PC-3 (cell line): ENCODE results near the gene ATP5F1E. TPM values are rescaled to one million over a fixed set of nuclear protein-coding genes. Genes with fewer than 3 reads are reported as not detected.

Experiments used
- ATAC-seq: fragments of 200-7000 bp; cut with Tn5 transposase; 2 replicates; pipeline ENCODE4 v1.9.1; 2020; ENCODE audit warnings: mild to moderate bottlenecking, moderate library complexity
- BruUV-seq: library from RNA; stranded (reverse); fragments of 400-500 nt; replicated peaks from 2 replicates; lab custom pipeline; 2021; lab: Mats Ljungman, UMichigan
- CTCF ChIA-PET: fragments of 300-600 bp; sonication (Branson Sonifier 250); formaldehyde crosslinking; loops from one replicate; lab custom pipeline; 2022; ENCODE audit warnings: antibody characterized with exemption; lab: Charles Lee
- POLR2A ChIA-PET: fragments of 300-600 bp; sonication (Branson Sonifier 250); formaldehyde crosslinking; loops from one replicate; lab custom pipeline; 2022; ENCODE audit warnings: antibody characterized with exemption; ENCODE audit not compliant: unreplicated experiment; lab: Charles Lee
- DNase-seq: peaks from one replicate; pipeline ENCODE4 v3.0.0-alpha.2; 2015
- H2AFZ ChIP-seq: fragments of 300-600 bp; sonication (generic); 2 replicates; pipeline ENCODE4 v1.6.0; 2016; ENCODE audit warnings: antibody characterized with exemption, low read length
- H3F3A ChIP-seq: fragments of 300-600 bp; sonication (generic); one replicate; pipeline ENCODE4 v1.6.0; 2017; ENCODE audit warnings: antibody characterized with exemption, low read length, control low read depth, mild to moderate bottlenecking; ENCODE audit not compliant: unreplicated experiment
- H3K27ac ChIP-seq: fragments of 300-600 bp; sonication (generic); 2 replicates; pipeline ENCODE4 v1.5.1; 2016; ENCODE audit warnings: mild to moderate bottlenecking, low read length
- H3K27me3 ChIP-seq: fragments of 300-600 bp; sonication (generic); 2 replicates; pipeline ENCODE4 v1.6.1; 2016; ENCODE audit warnings: low read length, mixed read lengths
- H3K36me3 ChIP-seq: fragments of 300-600 bp; sonication (generic); 2 replicates; pipeline ENCODE4 v1.6.1; 2016; ENCODE audit warnings: low read depth, mixed run types, low read length, mixed read lengths
- H3K4me1 ChIP-seq: fragments of 300-600 bp; sonication (generic); 2 replicates; pipeline ENCODE4 v1.5.1; 2016; ENCODE audit warnings: low read length; ENCODE audit not compliant: insufficient read depth
- H3K4me2 ChIP-seq: fragments of 300-600 bp; sonication (generic); 2 replicates; pipeline ENCODE4 v1.6.0; 2016; ENCODE audit warnings: low read length
- H3K4me3 ChIP-seq: fragments of 300-600 bp; sonication (generic); 2 replicates; pipeline ENCODE4 v1.5.1; 2016; ENCODE audit warnings: mild to moderate bottlenecking, low read length, mixed read lengths
- H3K79me2 ChIP-seq: fragments of 300-600 bp; sonication (generic); 2 replicates; pipeline ENCODE4 v1.6.1; 2017; ENCODE audit warnings: low read length, mixed read lengths
- H3K9ac ChIP-seq: fragments of 300-600 bp; sonication (generic); 2 replicates; pipeline ENCODE4 v1.6.0; 2016; ENCODE audit warnings: mild to moderate bottlenecking, low read length
- H3K9me2 ChIP-seq: fragments of 300-600 bp; sonication (generic); replicated peaks from 2 replicates; pipeline ENCODE4 v1.6.1; 2016; ENCODE audit warnings: mixed run types, low read length, mixed read lengths
- H3K9me3 ChIP-seq: fragments of 300-600 bp; sonication (generic); 2 replicates; pipeline ENCODE4 v1.6.1; 2016; ENCODE audit warnings: low read length, mixed read lengths
- H4K20me1 ChIP-seq: fragments of 300-600 bp; sonication (generic); 2 replicates; pipeline ENCODE4 v1.6.1; 2016; ENCODE audit warnings: low read length, mixed read lengths
- EZH2 ChIP-seq: fragments of 300-600 bp; sonication (generic); IDR thresholded peaks from one replicate; pipeline ENCODE4 v1.6.1; 2017; ENCODE audit warnings: antibody characterized with exemption, mild to moderate bottlenecking, low read length; ENCODE audit not compliant: unreplicated experiment
- EZH2phosphoT487 ChIP-seq: fragments of 300-600 bp; sonication (generic); IDR thresholded peaks from 2 replicates; pipeline ENCODE4 v1.6.1; 2018; ENCODE audit warnings: mild to moderate bottlenecking, antibody characterized with exemption, low read length, borderline replicate concordance
- intact Hi-C: fragments of 100-400 bp; cut with micrococcal nuclease; formaldehyde crosslinking; loops from 2 replicates; pipeline ENCODE4 v1.9.0; 2023
- total RNA-seq: library from RNA; depleted of rRNA; stranded (reverse); fragments of >200 nt; gene quantifications from 2 replicates; pipeline ENCODE4 v1.2.3, GENCODE V29; 2014
- TF ChIP-seq, protein P1 (sequence below): fragments of 300-600 bp; sonication (generic); conservative IDR thresholded peaks from 2 replicates; pipeline ENCODE4 v1.5.1; 2017; ENCODE audit warnings: antibody characterized with exemption, low read depth, mild to moderate bottlenecking, low read length

The ATP5F1E gene
- total RNA-seq, 1 experiment from 2014 or later: 58.5 TPM

GRCh38 chr20:59024111-59024530 lies 8.0 kb downstream of the ATP5F1E start:
- ATAC-seq: no peak
- TF ChIP-seq, protein P1, sequence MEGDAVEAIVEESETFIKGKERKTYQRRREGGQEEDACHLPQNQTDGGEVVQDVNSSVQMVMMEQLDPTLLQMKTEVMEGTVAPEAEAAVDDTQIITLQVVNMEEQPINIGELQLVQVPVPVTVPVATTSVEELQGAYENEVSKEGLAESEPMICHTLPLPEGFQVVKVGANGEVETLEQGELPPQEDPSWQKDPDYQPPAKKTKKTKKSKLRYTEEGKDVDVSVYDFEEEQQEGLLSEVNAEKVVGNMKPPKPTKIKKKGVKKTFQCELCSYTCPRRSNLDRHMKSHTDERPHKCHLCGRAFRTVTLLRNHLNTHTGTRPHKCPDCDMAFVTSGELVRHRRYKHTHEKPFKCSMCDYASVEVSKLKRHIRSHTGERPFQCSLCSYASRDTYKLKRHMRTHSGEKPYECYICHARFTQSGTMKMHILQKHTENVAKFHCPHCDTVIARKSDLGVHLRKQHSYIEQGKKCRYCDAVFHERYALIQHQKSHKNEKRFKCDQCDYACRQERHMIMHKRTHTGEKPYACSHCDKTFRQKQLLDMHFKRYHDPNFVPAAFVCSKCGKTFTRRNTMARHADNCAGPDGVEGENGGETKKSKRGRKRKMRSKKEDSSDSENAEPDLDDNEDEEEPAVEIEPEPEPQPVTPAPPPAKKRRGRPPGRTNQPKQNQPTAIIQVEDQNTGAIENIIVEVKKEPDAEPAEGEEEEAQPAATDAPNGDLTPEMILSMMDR: no peak
- no peak for TF ChIP-seq EZH2phosphoT487
- CTCF ChIA-PET: no interaction called here
- no peak for DNase-seq
- Histone ChIP-seq H2AFZ (no peak overlapping the region), H3K4me3 (no peak overlapping the region), H3K79me2 (peaks cover 46% of the 10 kb centered on the region), H3F3A (no peaks in the 10 kb centered on the region), H3K36me3 (peaks cover 52% of the 10 kb centered on the region), H3K9ac (no peak overlapping the region), H3K4me2 (no peak overlapping the region), H3K4me1 (peaks cover 25% of the 10 kb centered on the region), H3K27me3 (no peaks in the 10 kb centered on the region), H3K9me2 (no peaks in the 10 kb centered on the region), H3K9me3 (no peaks in the 10 kb centered on the region), H3K27ac (no peak overlapping the region), H4K20me1 (peaks cover 28% of the 10 kb centered on the region)
- intact Hi-C loops: no loop called here
- BruUV-seq: no TSS peak
- POLR2A ChIA-PET: no interaction called here

DNA sequence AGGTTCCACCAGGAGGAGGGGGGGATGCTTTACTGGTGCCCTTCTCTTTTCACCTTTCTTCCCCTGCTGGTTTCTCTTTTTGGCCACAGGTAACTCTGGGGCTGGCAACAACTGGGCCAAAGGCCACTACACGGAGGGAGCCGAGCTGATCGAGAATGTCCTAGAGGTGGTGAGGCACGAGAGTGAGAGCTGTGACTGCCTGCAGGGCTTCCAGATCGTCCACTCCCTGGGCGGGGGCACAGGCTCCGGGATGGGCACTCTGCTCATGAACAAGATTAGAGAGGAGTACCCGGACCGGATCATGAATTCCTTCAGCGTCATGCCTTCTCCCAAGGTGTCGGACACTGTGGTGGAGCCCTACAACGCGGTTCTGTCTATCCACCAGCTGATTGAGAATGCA lies 8.5 kb downstream of the ATP5F1E start:
- peaks cover 49% of the 10 kb centered on the region for H3K36me3 ChIP-seq
- POLR2A ChIA-PET: no interaction called here
- CTCF ChIA-PET: no interaction called here

DNA sequence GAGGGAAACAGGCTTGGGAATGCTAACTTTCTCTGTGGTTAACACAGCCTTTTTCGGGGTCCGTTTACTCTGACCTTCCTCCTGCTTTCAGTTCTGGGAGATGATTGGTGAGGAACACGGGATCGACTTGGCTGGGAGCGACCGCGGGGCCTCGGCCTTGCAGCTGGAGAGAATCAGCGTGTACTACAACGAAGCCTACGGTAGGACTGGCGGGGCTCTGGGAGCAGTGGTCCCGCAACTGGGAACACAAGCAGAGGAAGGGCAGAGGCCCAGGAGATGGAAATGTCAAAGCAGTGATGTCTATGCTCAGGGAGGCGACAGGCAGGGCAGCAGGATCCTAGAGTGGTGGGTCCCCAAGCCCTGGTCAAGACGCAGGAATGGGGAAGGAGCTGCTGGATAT lies 9.4 kb downstream of the ATP5F1E start:
- H3K9ac ChIP-seq: no peak overlapping the region
- intact Hi-C loops: no loop called here
- ChIA-PET CTCF (no interaction called here), POLR2A (no interaction called here)
- TF ChIP-seq EZH2phosphoT487 (no peak), EZH2 (no peak)
- TF ChIP-seq, protein P1: no peak
- BruUV-seq: no TSS peak
- H3K9me2 ChIP-seq: no peaks in the 10 kb centered on the region
- H3K9me3 ChIP-seq: no peaks in the 10 kb centered on the region
- H3K4me3 ChIP-seq: no peak overlapping the region
- H3K79me2 ChIP-seq: peaks cover 32% of the 10 kb centered on the region
- H3K27ac ChIP-seq: no peak overlapping the region
- H2AFZ ChIP-seq: no peak overlapping the region
- peaks cover 12% of the 10 kb centered on the region for H3K4me1 ChIP-seq
- H3K36me3 ChIP-seq: peaks cover 40% of the 10 kb centered on the region
- H3K4me2 ChIP-seq: no peak overlapping the region
- DNase-seq (no peak), ATAC-seq (no peak)
- no peaks in the 10 kb centered on the region for H3F3A ChIP-seq
- H3K27me3 ChIP-seq: no peaks in the 10 kb centered on the region
- peaks cover 16% of the 10 kb centered on the region for H4K20me1 ChIP-seq

More for the DNA sequence above, 8.5 kb downstream of the ATP5F1E start:
- Histone ChIP-seq H3K4me2 (no peak overlapping the region), H3K27ac (no peak overlapping the region), H3K9me2 (no peaks in the 10 kb centered on the region), H3K9ac (no peak overlapping the region), H3F3A (no peaks in the 10 kb centered on the region), H3K79me2 (peaks cover 41% of the 10 kb centered on the region), H3K4me3 (no peak overlapping the region), H3K9me3 (no peaks in the 10 kb centered on the region), H3K27me3 (no peaks in the 10 kb centered on the region), H4K20me1 (peaks cover 24% of the 10 kb centered on the region), H3K4me1 (peaks cover 20% of the 10 kb centered on the region), H2AFZ (no peak overlapping the region)
- intact Hi-C loops: no loop called here
- TF ChIP-seq, protein P1: no peak
- TF ChIP-seq EZH2 (no peak), EZH2phosphoT487 (no peak)
- no TSS peak for BruUV-seq
- DNase-seq (no peak), ATAC-seq (no peak)
